ENCODE measurements around the gene CD99.
"Not testable (repeated sequence)": the region's sequence is repeated elsewhere in the genome, so short reads cannot be mapped to it uniquely, and the experiment has no call there.

CD99 gene

GRCh38 chrX:2719774-2720447, 28.8 kb downstream of the CD99 start:
- H3K9me2 ChIP-seq (replicated peaks; ENCODE audit: insufficient read depth, low read length): no peaks in the 10 kb centered on the region
- H3K79me2 ChIP-seq (ENCODE audit: low read length): no peaks in the 10 kb centered on the region
- no peaks in the 10 kb centered on the region for H4K20me1 ChIP-seq (ENCODE audit: insufficient read depth, low read length)
- H3K9ac ChIP-seq (ENCODE audit: low read length): no peak overlapping the region
- no peaks in the 10 kb centered on the region for H3K9me3 ChIP-seq (replicated peaks; ENCODE audit: insufficient read depth, low read length)
- H2AFZ ChIP-seq (ENCODE audit: low read length): no peak overlapping the region
- no peak overlapping the region for H3K4me3 ChIP-seq (ENCODE audit: low read length)
- no peaks in the 10 kb centered on the region for H3K36me3 ChIP-seq (replicated peaks; ENCODE audit: insufficient read depth, low read length)
- no peaks in the 10 kb centered on the region for H3K4me1 ChIP-seq (ENCODE audit: low read length)
- H3K27ac ChIP-seq (ENCODE audit: low read length): no peak overlapping the region
- no peaks in the 10 kb centered on the region for H3K27me3 ChIP-seq (replicated peaks; ENCODE audit: insufficient read depth, low read length)
- no peak for DNase-seq
- H3K4me2 ChIP-seq (ENCODE audit: low read depth, low read length): no peak overlapping the region
- no peak for TF ChIP-seq EZH2phosphoT487 (IDR thresholded peaks at IDR 0.05; ENCODE audit: low read length)
- no peak for TF ChIP-seq CTCF (IDR thresholded peaks at IDR 0.05; ENCODE audit: low read length)
- no peak for TF ChIP-seq EZH2 (optimal IDR thresholded peaks at IDR 0.05; ENCODE audit: low read depth, low read length)
- no peaks in the 10 kb centered on the region for H3F3A ChIP-seq (ENCODE audit: insufficient read depth, low read length)

GRCh38 chrX:2723286-2723879, 32.3 kb downstream of the CD99 start:
- Histone ChIP-seq H2AFZ (ENCODE audit: low read length) (no peak overlapping the region), H3K9me3 (replicated peaks; ENCODE audit: insufficient read depth, low read length) (no peaks in the 10 kb centered on the region), H3K9me2 (replicated peaks; ENCODE audit: insufficient read depth, low read length) (no peaks in the 10 kb centered on the region), H3K9ac (ENCODE audit: low read length) (no peak overlapping the region), H3K4me3 (ENCODE audit: low read length) (no peak overlapping the region), H3K4me2 (ENCODE audit: low read depth, low read length) (no peak overlapping the region), H3K27me3 (replicated peaks; ENCODE audit: insufficient read depth, low read length) (no peaks in the 10 kb centered on the region), H3K4me1 (ENCODE audit: low read length) (no peaks in the 10 kb centered on the region), H4K20me1 (ENCODE audit: insufficient read depth, low read length) (no peaks in the 10 kb centered on the region), H3K36me3 (replicated peaks; ENCODE audit: insufficient read depth, low read length) (no peaks in the 10 kb centered on the region), H3F3A (ENCODE audit: insufficient read depth, low read length) (no peaks in the 10 kb centered on the region), H3K79me2 (ENCODE audit: low read length) (no peaks in the 10 kb centered on the region), H3K27ac (ENCODE audit: low read length) (no peak overlapping the region)
- TF ChIP-seq CTCF (IDR thresholded peaks at IDR 0.05; ENCODE audit: low read length) (no peak), EZH2phosphoT487 (IDR thresholded peaks at IDR 0.05; ENCODE audit: low read length) (no peak), EZH2 (optimal IDR thresholded peaks at IDR 0.05; ENCODE audit: low read depth, low read length) (no peak)
- no peak for DNase-seq

- not testable (repeated sequence) for H3K27me3 ChIP-seq (replicated peaks; ENCODE audit: insufficient read depth, low read length); H3K27ac ChIP-seq (ENCODE audit: low read length); H4K20me1 ChIP-seq (ENCODE audit: insufficient read depth, low read length); H3K9me3 ChIP-seq (replicated peaks; ENCODE audit: insufficient read depth, low read length); H3K79me2 ChIP-seq (ENCODE audit: low read length); H3K9me2 ChIP-seq (replicated peaks; ENCODE audit: insufficient read depth, low read length); H3F3A ChIP-seq (ENCODE audit: insufficient read depth, low read length); H2AFZ ChIP-seq (ENCODE audit: low read length); H3K9ac ChIP-seq (ENCODE audit: low read length); H3K4me2 ChIP-seq (ENCODE audit: low read depth, low read length); DNase-seq; H3K4me3 ChIP-seq (ENCODE audit: low read length); H3K4me1 ChIP-seq (ENCODE audit: low read length); H3K36me3 ChIP-seq (replicated peaks; ENCODE audit: insufficient read depth, low read length)
These were observed 36.2 kb downstream of the CD99 start for GRCh38 chrX:2727264-2727663.

GRCh38 chrX:2732076-2732475, 41.0 kb downstream of the CD99 start:
- H3K4me1 ChIP-seq (ENCODE audit: low read length): no peaks in the 10 kb centered on the region
- H3K79me2 ChIP-seq (ENCODE audit: low read length): no peaks in the 10 kb centered on the region
- no peak overlapping the region for H3K27ac ChIP-seq (ENCODE audit: low read length)
- no peak overlapping the region for H3K4me3 ChIP-seq (ENCODE audit: low read length)
- no peak overlapping the region for H2AFZ ChIP-seq (ENCODE audit: low read length)
- no peak for DNase-seq
- no peaks in the 10 kb centered on the region for H3K9me2 ChIP-seq (replicated peaks; ENCODE audit: insufficient read depth, low read length)
- no peak overlapping the region for H3K9ac ChIP-seq (ENCODE audit: low read length)
- H3K4me2 ChIP-seq (ENCODE audit: low read depth, low read length): no peak overlapping the region
- H3K9me3 ChIP-seq (replicated peaks; ENCODE audit: insufficient read depth, low read length): no peaks in the 10 kb centered on the region
- no peaks in the 10 kb centered on the region for H3K36me3 ChIP-seq (replicated peaks; ENCODE audit: insufficient read depth, low read length)
- H4K20me1 ChIP-seq (ENCODE audit: insufficient read depth, low read length): no peaks in the 10 kb centered on the region
- H3K27me3 ChIP-seq (replicated peaks; ENCODE audit: insufficient read depth, low read length): no peaks in the 10 kb centered on the region
- no peak for TF ChIP-seq EZH2phosphoT487 (IDR thresholded peaks at IDR 0.05; ENCODE audit: low read length)
- TF ChIP-seq EZH2 (optimal IDR thresholded peaks at IDR 0.05; ENCODE audit: low read depth, low read length): no peak
- no peaks in the 10 kb centered on the region for H3F3A ChIP-seq (ENCODE audit: insufficient read depth, low read length)

Measured in MM.1S (cell line).